ENCODE results near the gene KCNS1. TPM values are rescaled to one million over a fixed set of nuclear protein-coding genes. Genes with fewer than 3 reads are reported as not detected.
A peak's percentile ranks its signal among the peaks of the same experiment; 100 is the strongest.

Gene KCNS1
- total RNA-seq, 6 experiments from 2014 or later, result 0.46 to 0.95 (median 0.73) TPM

GRCh38 chr20:45136911-45137310 is 36.0 kb upstream of the KCNS1 start:
- Mint-ChIP-seq H3K4me1 (ENCODE audit: low read depth) (no peaks in the 10 kb centered on the region), H3K9me3 (no peaks in the 10 kb centered on the region), H3K4me3 (no peak overlapping the region), H3K36me3 (ENCODE audit: low read depth) (no peaks in the 10 kb centered on the region), H3K27me3 (ENCODE audit: insufficient read depth) (peaks cover 11% of the 10 kb centered on the region), H3K27ac (no peak overlapping the region)
- DNase-seq, result no peak
- no peak for TF ChIP-seq CTCF (IDR thresholded peaks at IDR 0.05)

GRCh38 chr20:45128099-45128498 is 27.2 kb upstream of the KCNS1 start:
- H3K36me3 Mint-ChIP-seq (ENCODE audit: low read depth), result no peaks in the 10 kb centered on the region
- H3K27me3 Mint-ChIP-seq (ENCODE audit: insufficient read depth), result peaks cover 14% of the 10 kb centered on the region
- no peaks in the 10 kb centered on the region for H3K9me3 Mint-ChIP-seq
- no peak for TF ChIP-seq CTCF (IDR thresholded peaks at IDR 0.05)
- DNase-seq, result peak; percentile 17
- H3K4me1 Mint-ChIP-seq (ENCODE audit: low read depth), result no peaks in the 10 kb centered on the region
- H3K27ac Mint-ChIP-seq, result no peak overlapping the region
- no peak overlapping the region for H3K4me3 Mint-ChIP-seq

- Mint-ChIP-seq H3K4me3 (no peak within 1 kb of the TSS), H3K4me1 (ENCODE audit: low read depth) (no peaks in the 10 kb centered on the region), H3K27ac (no peak within 1 kb of the TSS), H3K9me3 (no peaks in the 10 kb centered on the region), H3K27me3 (ENCODE audit: insufficient read depth) (peaks cover 12% of the 10 kb centered on the region), H3K36me3 (ENCODE audit: low read depth) (no peaks in the 10 kb centered on the region)
- TF ChIP-seq CTCF (IDR thresholded peaks at IDR 0.05), result no peak
- DNase-seq, result no peak
Measured at GRCh38 chr20:45124365-45124764, 23.4 kb upstream of the KCNS1 start, which contains the start of gene WFDC12. Gene WFDC12, minus strand, starts transcription at chr20:45124465. Its CDS starts 18 bp downstream, at chr20:45124447.

GRCh38 chr20:45121388-45121787 is 20.5 kb upstream of the KCNS1 start:
- H3K4me1 Mint-ChIP-seq (ENCODE audit: low read depth), result no peaks in the 10 kb centered on the region

GRCh38 chr20:45119556-45120266 is 18.8 kb upstream of the KCNS1 start:
- Mint-ChIP-seq H3K27me3 (ENCODE audit: insufficient read depth) (peaks cover 22% of the 10 kb centered on the region), H3K9me3 (no peaks in the 10 kb centered on the region), H3K27ac (no peak overlapping the region), H3K4me3 (no peak overlapping the region), H3K4me1 (ENCODE audit: low read depth) (no peaks in the 10 kb centered on the region), H3K36me3 (ENCODE audit: low read depth) (no peaks in the 10 kb centered on the region)
- no peak for DNase-seq
- no peak for TF ChIP-seq CTCF (IDR thresholded peaks at IDR 0.05)

More at GRCh38 chr20:45121388-45121787, 20.5 kb upstream of the KCNS1 start:
- peaks cover 23% of the 10 kb centered on the region for H3K27me3 Mint-ChIP-seq (ENCODE audit: insufficient read depth)
- H3K9me3 Mint-ChIP-seq, result no peaks in the 10 kb centered on the region
- no peak overlapping the region for H3K27ac Mint-ChIP-seq
- no peak for TF ChIP-seq CTCF (IDR thresholded peaks at IDR 0.05)
- DNase-seq, result no peak
- H3K4me3 Mint-ChIP-seq, result no peak overlapping the region
- H3K36me3 Mint-ChIP-seq (ENCODE audit: low read depth), result no peaks in the 10 kb centered on the region

Data from HFFc6 (cell line).